Heart right ventricle (tissue), 16 donors: ENCODE measurements around the gene ARHGDIB. TPM values are rescaled to one million over a fixed set of nuclear protein-coding genes. Genes with fewer than 3 reads are reported as not detected.

Experiments used
- ATAC-seq, 8 donors: fragments of 200-7000 bp; cut with Tn5 transposase; one replicate each; pipeline ENCODE4 v1.9.1; 2020; ENCODE audit warnings: mild to moderate bottlenecking in 8 of 8, moderate library complexity in 8 of 8, moderate number of reproducible peaks in 1 of 8
- DNase-seq, 2 donors: peaks; one replicate each; pipeline ENCODE4 v3.0.0-alpha.2; 2020
- H3K27ac ChIP-seq, 10 donors: fragments of 200-600 bp; sonication (generic) in 2 of 10; one replicate each; pipeline versions ENCODE4 v1.5.0 to v1.8.0; 2020 to 2022; ENCODE audit warnings: mild to moderate bottlenecking in 3 of 10
- H3K27me3 ChIP-seq, 7 donors: fragments of 200-600 bp; one replicate each; pipeline ENCODE4 v1.8.0; 2021 to 2022; ENCODE audit warnings: mild to moderate bottlenecking in 2 of 7
- H3K36me3 ChIP-seq, 9 donors: fragments of 200-600 bp; sonication (generic) in 1 of 9; one replicate each; pipeline versions ENCODE4 v1.5.0 to v1.8.0; 2020 to 2022; ENCODE audit warnings: mild to moderate bottlenecking in 2 of 9
- H3K4me1 ChIP-seq, 9 donors: fragments of 200-600 bp; sonication (generic) in 1 of 9; one replicate each; pipeline versions ENCODE4 v1.5.0 to v1.8.0; 2020 to 2022; ENCODE audit warnings: mild to moderate bottlenecking in 4 of 9
- H3K4me3 ChIP-seq, 10 donors: fragments of 200-600 bp; sonication (generic) in 2 of 10; one replicate each; pipeline versions ENCODE4 v1.5.0 to v1.8.0; 2020 to 2022; ENCODE audit warnings: mild to moderate bottlenecking in 7 of 10, moderate library complexity in 2 of 10
- H3K9me3 ChIP-seq, 11 donors: fragments of 200-600 bp in 10 of 11; sonication (generic) in 2 of 11; one replicate each; pipeline versions ENCODE4 v1.5.0 to v1.8.0; 2013 to 2022; ENCODE audit warnings: mild to moderate bottlenecking in 2 of 11, control low read depth in 1 of 11, moderate library complexity in 1 of 11
- CTCF ChIP-seq, 9 donors: fragments of 200-600 bp; sonication (generic) in 2 of 9; IDR thresholded peaks; one replicate each; pipeline versions ENCODE4 v1.5.0 to v1.8.0; 2021 to 2022; ENCODE audit warnings: antibody characterized with exemption in 9 of 9, mild to moderate bottlenecking in 5 of 9, moderate library complexity in 1 of 9
- WGBS, 2 donors: extraction: QIAGEN DNeasy Blood & Tissue Kit; methylation state at CpG; one replicate each; pipeline ENCODE4 v1.1.7; 2013; ENCODE audit warnings: inconsistent platforms in 1 of 2; 5-methylcytosine and 5-hydroxymethylcytosine counted together
- intact Hi-C, 10 donors: fragments of 100-400 bp; cut with DNase I; formaldehyde crosslinking; loops; one replicate each; pipeline versions ENCODE4 v1.11.1 to v1.14.2; 2022
- polyA plus RNA-seq, 2 donors: library from polyadenylated mRNA; stranded (reverse); fragments of 200-250 nt; gene quantifications; one replicate each; pipeline ENCODE4 v1.2.3, GENCODE V29; 2013
- total RNA-seq, 10 donors: library from RNA; stranded (reverse); fragmentation: NEBNext Ultra II Directional in 3 of 10; extraction: Animal tissue kit (Norgen Biotek cat#: 25700) in 3 of 10; gene quantifications; one replicate each; pipeline versions ENCODE4 v1.2.1 to v1.2.4, GENCODE V29; 2021 to 2023
- donor health status: Arrhythmogenic right ventricular cardiomyopathy.
- donor health status: ischemic (EF 13 %, LVEDD 7.1; RV severe dilation, severe dysfunction).
- donor health status: healthy with polysubstance abuse.
- donor health status: DM: no; HTN: yes; CAD: no.
- donor health status: DM: no; HTN: no; CAD: no.
- donor health status: ischemic (EF 25% LVEDD 6.9; RV normal size, moderate dysfunction).
- donor health status: ischemic (EF 25% LVEDD 5.7; RV mildly dilated, moderate dysfunction).
- donor health status: healthy.
- donor health status: DM: yes; HTN: yes; CAD: no.
- donor health status: Ischemic cardiomyopathy.
- donor health status: ischemic (EF 35%, LVEDD 5.7; RV mildly dilated, moderate dysfunction).
- donor health status: nonischemic (EF 11% LVEDD 7.7; RV severe dilation, severe dysfunction).
- donor health status: DM: yes; HTN: yes; CAD: no.
- donor health status: PGD.
- donor health status: ischemic (EF 29% LVEDD 5.4; RV normal size, mild dysfunction).
- donor health status: nonischemic (EF 23%, LVEDD 6.1; RV moderate dilation, normal function).

Gene ARHGDIB
- total and polyA plus RNA-seq, 12 donors = 28.1 to 150 (median 45.4) TPM

- Histone ChIP-seq H3K4me3 (no peak overlapping the region), H3K4me1 (peaks cover 0 to 51% (median 23%) of the 10 kb centered on the region in 9 donors), H3K27ac (peak overlapping the region in 1 of 10 donors; percentile 95), H3K9me3 (no peaks in the 10 kb centered on the region), H3K27me3 (no peaks in the 10 kb centered on the region), H3K36me3 (no peaks in the 10 kb centered on the region)
- TF ChIP-seq CTCF (IDR thresholded peaks at IDR 0.05) = no peak
- 85 to 94% methylated on average over 2 of the region's 2 CpGs for WGBS, 2 donors
- ATAC-seq = no peak
- no peak for DNase-seq
- intact Hi-C loops = no loop called here
These were observed 3.0 kb upstream of the ARHGDIB start for GRCh38 chr12:14964406-14964805.

- peak overlapping the region in 6 of 10 donors; percentile 13 to 95 (median 86) for H3K27ac ChIP-seq
These were observed 2.1 kb upstream of the ARHGDIB start for GRCh38 chr12:14963520-14963919.

GRCh38 chr12:14962797-14963196, 1.4 kb upstream of the ARHGDIB start:
- H3K36me3 ChIP-seq = no peaks in the 10 kb centered on the region
- WGBS, 2 donors = 96 to 97% methylated on average over 3 of the region's 3 CpGs
- peak overlapping the region in 3 of 10 donors; percentile 61 to 73 (median 71) for H3K4me3 ChIP-seq
- TF ChIP-seq CTCF (IDR thresholded peaks at IDR 0.05) = no peak
- peak overlapping the region in 9 of 10 donors; percentile 78 to 95 (median 85) for H3K27ac ChIP-seq
- H3K27me3 ChIP-seq = no peaks in the 10 kb centered on the region
- peaks cover 0 to 66% (median 39%) of the 10 kb centered on the region in 9 donors for H3K4me1 ChIP-seq
- no peaks in the 10 kb centered on the region for H3K9me3 ChIP-seq
- no peak for DNase-seq
- no peak for ATAC-seq
- intact Hi-C loops = no loop called here

More at GRCh38 chr12:14963520-14963919, 2.1 kb upstream of the ARHGDIB start:
- no peak overlapping the region for H3K4me3 ChIP-seq
- intact Hi-C loops = no loop called here
- H3K27me3 ChIP-seq = no peaks in the 10 kb centered on the region
- TF ChIP-seq CTCF (IDR thresholded peaks at IDR 0.05) = no peak
- H3K36me3 ChIP-seq = no peaks in the 10 kb centered on the region
- ATAC-seq = no peak
- WGBS, 2 donors = 93 to 95% methylated on average over 7 of the region's 7 CpGs
- peaks cover 0 to 59% (median 32%) of the 10 kb centered on the region in 9 donors for H3K4me1 ChIP-seq
- no peaks in the 10 kb centered on the region for H3K9me3 ChIP-seq
- no peak for DNase-seq

GRCh38 chr12:14962153-14962539, 745 bp upstream of the ARHGDIB start:
- no peak for DNase-seq
- Histone ChIP-seq H3K27ac (peak overlapping the region; percentile 76 to 95 (median 84)), H3K27me3 (no peaks in the 10 kb centered on the region), H3K4me3 (peak overlapping the region in 9 of 10 donors; percentile 34 to 73 (median 52)), H3K9me3 (no peaks in the 10 kb centered on the region), H3K4me1 (peaks cover 0 to 73% (median 46%) of the 10 kb centered on the region in 9 donors), H3K36me3 (no peaks in the 10 kb centered on the region)
- no peak for ATAC-seq
- intact Hi-C loops = no loop called here
- 55 to 72% methylated on average over 3 of the region's 3 CpGs for WGBS, 2 donors
- TF ChIP-seq CTCF (IDR thresholded peaks at IDR 0.05) = no peak
